HEK293 (cell line): Measurements from ENCODE around the gene DUSP14.

ENCODE experiments used
- CTCF ChIA-PET: fragments of 350-600 bp; formaldehyde crosslinking; extraction: SDS; loops from one replicate; lab custom pipeline; 2021; ENCODE audit warnings: antibody characterized with exemption; lab: Yijun Ruan, JAX
- POLR2A ChIA-PET: fragments of 300-600 bp; formaldehyde crosslinking; extraction: SDS; loops from one replicate; lab custom pipeline; 2020; ENCODE audit warnings: antibody characterized with exemption, inconsistent platforms; lab: Yijun Ruan, JAX
- H3K27ac ChIP-seq: fragments of 200-500 bp; sonication (Bioruptor generic); 2 replicates; pipeline ENCODE4 v1.5.1; 2014; ENCODE audit warnings: low read depth, low read length, control low read depth, inconsistent platforms; ENCODE audit errors: extremely low read depth
- H3K36me3 ChIP-seq, 2 experiments: fragments of 200-500 bp in 1 of 2; sonication (Bioruptor generic) in 1 of 2; 1 replicate in 1 of 2; 2 replicates in 1 of 2; pipeline ENCODE4 v1.5.1; 2014 to 2017; ENCODE audit warnings: inconsistent platforms in 2 of 2, low read length in 2 of 2; ENCODE audit not compliant: control insufficient read depth in 2 of 2, insufficient read depth in 1 of 2
- H3K4me1 ChIP-seq: fragments of 200-500 bp; sonication (Bioruptor generic); 2 replicates; pipeline ENCODE4 v1.5.1; 2014; ENCODE audit warnings: mild to moderate bottlenecking, low read length, inconsistent platforms; ENCODE audit not compliant: control insufficient read depth, insufficient read depth
- H3K4me3 ChIP-seq: 2 replicates; pipeline ENCODE4 v1.5.1; 2011; ENCODE audit warnings: low read depth, mild to moderate bottlenecking, control low read depth, low read length, moderate library complexity
- H3K9me3 ChIP-seq: fragments of 200-500 bp; sonication (Bioruptor generic); 2 replicates; pipeline ENCODE4 v1.5.1; 2014; ENCODE audit warnings: low read depth, low read length, inconsistent platforms; ENCODE audit not compliant: control insufficient read depth, insufficient read depth
- GLIS2 ChIP-seq: fragments of 450-650 bp; formaldehyde crosslinking; IDR thresholded peaks from 2 replicates; pipeline ENCODE4 v1.5.1; 2016; ENCODE audit warnings: missing biosample characterization, missing genetic modification characterization
- HOXC10 ChIP-seq: sonication (generic); formaldehyde crosslinking; IDR thresholded peaks from 2 replicates; pipeline ENCODE4 v1.8.1; 2023; ENCODE audit warnings: mild to moderate bottlenecking, missing genetic modification reagents
- MYNN ChIP-seq: fragments of 450-650 bp; formaldehyde crosslinking; IDR thresholded peaks from 2 replicates; pipeline ENCODE4 v1.5.1; 2016; ENCODE audit warnings: missing biosample characterization, missing genetic modification characterization, borderline replicate concordance
- OSR2 ChIP-seq: fragments of 450-650 bp; formaldehyde crosslinking; IDR thresholded peaks from 2 replicates; pipeline ENCODE4 v1.5.1; 2016; ENCODE audit warnings: missing biosample characterization, missing genetic modification characterization
- PRDM1 ChIP-seq: fragments of 450-650 bp; formaldehyde crosslinking; IDR thresholded peaks from 2 replicates; pipeline ENCODE4; 2016; ENCODE audit warnings: missing biosample characterization, missing genetic modification characterization
- RBAK ChIP-seq: fragments of 450-650 bp; formaldehyde crosslinking; IDR thresholded peaks from 2 replicates; pipeline ENCODE4 v1.5.1; 2016; ENCODE audit warnings: missing biosample characterization, missing genetic modification characterization
- TRIM28 ChIP-seq: IDR thresholded peaks from 2 replicates; pipeline ENCODE4 v1.6.1; 2011; ENCODE audit warnings: low read length, control low read depth, borderline replicate concordance
- YY2 ChIP-seq: fragments of 450-650 bp; formaldehyde crosslinking; IDR thresholded peaks from 2 replicates; pipeline ENCODE4 v1.5.1; 2016; ENCODE audit warnings: missing biosample characterization, missing genetic modification characterization
- ZFP37 ChIP-seq: fragments of 450-650 bp; formaldehyde crosslinking; IDR thresholded peaks from 2 replicates; pipeline ENCODE4 v1.5.1; 2016; ENCODE audit warnings: missing biosample characterization, missing genetic modification characterization
- ZNF114 ChIP-seq: fragments of 450-650 bp; formaldehyde crosslinking; IDR thresholded peaks from 2 replicates; pipeline ENCODE4 v1.5.0; 2017; ENCODE audit warnings: missing biosample characterization, missing genetic modification characterization
- ZNF221 ChIP-seq: fragments of 450-650 bp; formaldehyde crosslinking; IDR thresholded peaks from 2 replicates; pipeline ENCODE4 v1.5.1; 2017; ENCODE audit warnings: missing biosample characterization, missing genetic modification characterization, borderline replicate concordance
- ZNF248 ChIP-seq: fragments of 450-650 bp; formaldehyde crosslinking; IDR thresholded peaks from 2 replicates; pipeline ENCODE4 v1.5.1; 2017; ENCODE audit warnings: missing biosample characterization, missing genetic modification characterization
- ZNF266 ChIP-seq: fragments of 450-650 bp; formaldehyde crosslinking; IDR thresholded peaks from 2 replicates; pipeline ENCODE4 v1.5.1; 2016; ENCODE audit warnings: missing biosample characterization, missing genetic modification characterization, low read depth
- ZNF274 ChIP-seq, 2 experiments: fragments of 200-500 bp in 1 of 2; fragments of 450-650 bp in 1 of 2; sonication (Bioruptor generic) in 1 of 2; formaldehyde crosslinking in 1 of 2; IDR thresholded peaks; 2 replicates each; pipeline versions ENCODE4 v1.5.1 to v1.6.1; 2014 to 2016; ENCODE audit warnings: borderline replicate concordance in 1 of 2, inconsistent platforms in 1 of 2, low read length in 1 of 2, missing biosample characterization in 1 of 2, missing genetic modification characterization in 1 of 2
- ZNF324 ChIP-seq: fragments of 450-650 bp; formaldehyde crosslinking; IDR thresholded peaks from 2 replicates; pipeline ENCODE4 v1.5.1; 2016; ENCODE audit warnings: missing biosample characterization, missing genetic modification characterization
- ZNF391 ChIP-seq: fragments of 450-650 bp; formaldehyde crosslinking; IDR thresholded peaks from 2 replicates; pipeline ENCODE4 v1.5.1; 2016; ENCODE audit warnings: low read depth, missing biosample characterization, missing genetic modification characterization, borderline replicate concordance
- ZNF555 ChIP-seq: fragments of 450-650 bp; formaldehyde crosslinking; conservative IDR thresholded peaks from 2 replicates; pipeline ENCODE4 v1.5.1; 2017; ENCODE audit warnings: missing biosample characterization, mild to moderate bottlenecking, missing genetic modification characterization, inconsistent platforms
- ZNF585B ChIP-seq: fragments of 450-650 bp; formaldehyde crosslinking; IDR thresholded peaks from 2 replicates; pipeline ENCODE4 v1.5.1; 2016; ENCODE audit warnings: missing biosample characterization, missing genetic modification characterization
- ZNF629 ChIP-seq: fragments of 450-650 bp; formaldehyde crosslinking; IDR thresholded peaks from 2 replicates; pipeline ENCODE4 v1.5.1; 2017; ENCODE audit warnings: missing biosample characterization, missing genetic modification characterization
- ZNF692 ChIP-seq: fragments of 450-650 bp; formaldehyde crosslinking; IDR thresholded peaks from 2 replicates; pipeline ENCODE4 v1.5.1; 2016; ENCODE audit warnings: missing biosample characterization, missing genetic modification characterization
- ZNF785 ChIP-seq: fragments of 450-650 bp; formaldehyde crosslinking; IDR thresholded peaks from 2 replicates; pipeline ENCODE4 v1.5.1; 2016; ENCODE audit warnings: missing biosample characterization, missing genetic modification characterization
- ZNF830 ChIP-seq: fragments of 450-650 bp; IDR thresholded peaks from 2 replicates; pipeline ENCODE4 v1.5.0; 2018; ENCODE audit warnings: missing biosample characterization, missing genetic modification characterization, low read depth, mild to moderate bottlenecking, moderate library complexity
- ZNF843 ChIP-seq: fragments of 450-650 bp; formaldehyde crosslinking; IDR thresholded peaks from 2 replicates; pipeline ENCODE4 v1.5.1; 2016; ENCODE audit warnings: missing biosample characterization, missing genetic modification characterization
- TF ChIP-seq, protein P1 (sequence below): fragments of 450-650 bp; formaldehyde crosslinking; IDR thresholded peaks from 2 replicates; pipeline ENCODE4 v1.5.1; 2016; ENCODE audit warnings: missing biosample characterization, missing genetic modification characterization

The DUSP14 gene

GRCh38 chr17:37490638-37491614 lies 1.2 kb downstream of the DUSP14 start (continued):
- no peak; the same call in 1 of the 2 replicates for TF ChIP-seq ZNF629 (tag by site-specific recombination)
- no peak for TF ChIP-seq RBAK
- peak; percentile 30; the same call in 1 of the 2 replicates for TF ChIP-seq OSR2 (tag by site-specific recombination)
- peak; percentile 62; the same call in 1 of the 2 replicates for TF ChIP-seq ZNF692 (tag by site-specific recombination)
- TF ChIP-seq ZNF843 (tag by site-specific recombination) = no peak
- peak; percentile 90 for TF ChIP-seq GLIS2 (tag by site-specific recombination)
- TF ChIP-seq TRIM28 = peak; percentile 85; the same call in 1 of the 2 replicates
- no peak for TF ChIP-seq MYNN (tag by site-specific recombination)
- peak; percentile 30; the same call in 1 of the 2 replicates for TF ChIP-seq ZNF391 (tag by site-specific recombination)
- TF ChIP-seq ZNF585B (tag by site-specific recombination) = no peak
- no peak for TF ChIP-seq ZNF555 (tag by site-specific recombination)
- no peak; the same call in 1 of the 2 replicates for TF ChIP-seq ZNF324 (tag by site-specific recombination)
- TF ChIP-seq HOXC10 = no peak
- TF ChIP-seq, protein P1, sequence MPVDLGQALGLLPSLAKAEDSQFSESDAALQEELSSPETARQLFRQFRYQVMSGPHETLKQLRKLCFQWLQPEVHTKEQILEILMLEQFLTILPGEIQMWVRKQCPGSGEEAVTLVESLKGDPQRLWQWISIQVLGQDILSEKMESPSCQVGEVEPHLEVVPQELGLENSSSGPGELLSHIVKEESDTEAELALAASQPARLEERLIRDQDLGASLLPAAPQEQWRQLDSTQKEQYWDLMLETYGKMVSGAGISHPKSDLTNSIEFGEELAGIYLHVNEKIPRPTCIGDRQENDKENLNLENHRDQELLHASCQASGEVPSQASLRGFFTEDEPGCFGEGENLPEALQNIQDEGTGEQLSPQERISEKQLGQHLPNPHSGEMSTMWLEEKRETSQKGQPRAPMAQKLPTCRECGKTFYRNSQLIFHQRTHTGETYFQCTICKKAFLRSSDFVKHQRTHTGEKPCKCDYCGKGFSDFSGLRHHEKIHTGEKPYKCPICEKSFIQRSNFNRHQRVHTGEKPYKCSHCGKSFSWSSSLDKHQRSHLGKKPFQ (tag by site-specific recombination) = no peak
- TF ChIP-seq ZNF274 (IDR thresholded peaks at IDR 0.05; ENCODE audit: low read length) = no peak
- TF ChIP-seq ZNF274 (tag by site-specific recombination; IDR thresholded peaks at IDR 0.05; ENCODE audit: borderline replicate concordance) = no peak
- no peak for TF ChIP-seq ZNF830 (tag by site-specific recombination)
- no peak for TF ChIP-seq ZFP37
- no peak for TF ChIP-seq ZNF114 (tag by site-specific recombination)
- TF ChIP-seq ZNF266 (tag by site-specific recombination) = no peak
- TF ChIP-seq YY2 (tag by site-specific recombination) = no peak
- TF ChIP-seq ZNF248 (tag by site-specific recombination) = no peak
- TF ChIP-seq ZNF221 (tag by site-specific recombination) = no peak

DNA sequence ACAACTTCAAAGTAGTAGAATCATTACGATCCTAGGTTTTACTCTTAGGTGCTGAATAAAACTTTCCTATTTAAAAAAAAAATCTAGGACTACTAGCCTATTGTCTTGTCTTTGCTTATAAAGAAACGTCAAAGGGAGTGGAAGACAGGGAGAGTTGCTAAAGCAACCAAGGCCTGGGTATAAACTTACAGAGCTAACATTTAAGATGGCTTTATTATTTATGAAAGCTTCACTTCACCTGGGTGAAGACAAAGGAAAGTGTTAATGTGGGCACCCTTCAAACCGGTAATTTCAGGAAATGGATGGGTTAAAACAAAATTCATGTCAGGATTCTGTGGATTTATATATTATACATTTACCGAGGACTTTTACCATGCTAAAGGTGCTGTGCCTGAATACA lies 2.5 kb downstream of the DUSP14 start:
- TF ChIP-seq PRDM1 (peak; percentile 83), ZNF785 (tag by site-specific recombination) (no peak)
- Histone ChIP-seq H3K9me3 (no peaks in the 10 kb centered on the region), H3K27ac (no peak overlapping the region), H3K36me3 (no peaks in the 10 kb centered on the region; a peak in 1 of 3 replicates), H3K4me1 (peaks cover 18% of the 10 kb centered on the region), H3K4me3 (peak overlapping the region; percentile 74)
- CTCF ChIA-PET = no interaction called here
- POLR2A ChIA-PET = interaction anchor here (0.9 to 2.0 kb wide), 2 partner anchors 85 to 88 kb away, joined by 7 to 10 read pairs; partner anchors contain the start of genes ACACA and TADA2A
